Measurements from ENCODE around the gene FGD4.
A peak's percentile ranks its signal among the peaks of the same experiment; 100 is the strongest.

FGD4 gene

GRCh38 chr12:32496946-32497345 lies 97.6 kb downstream of the FGD4 start:
- TF ChIP-seq ARNT (IDR thresholded peaks at IDR 0.05) (no peak), SUZ12 (IDR thresholded peaks at IDR 0.05) (no peak), TARDBP (IDR thresholded peaks at IDR 0.05) (no peak)
- POLR2A ChIA-PET, result no interaction called here
- DNase-seq (ENCODE audit: extremely low spot score), result no peak
- CTCF ChIA-PET, result no interaction called here

DNA sequence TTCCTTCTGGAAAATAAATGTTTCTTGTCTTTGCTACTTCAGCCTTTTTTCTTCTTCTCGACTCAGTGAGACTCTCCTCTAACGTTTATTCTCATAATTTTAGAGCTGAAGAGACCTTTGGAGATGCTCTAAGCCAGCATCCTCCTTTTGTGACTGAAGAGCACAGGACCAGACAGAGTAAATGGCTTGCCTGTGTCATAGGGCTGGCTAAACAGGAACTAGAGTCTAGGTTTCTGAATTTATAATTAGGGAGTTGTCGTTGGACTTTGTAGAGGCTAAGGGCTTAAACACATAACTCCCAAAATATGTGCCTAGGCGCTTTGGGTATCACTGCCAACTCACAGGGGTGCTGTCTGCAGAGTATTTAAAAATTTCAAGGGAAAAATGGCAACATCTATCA lies 98.5 kb downstream of the FGD4 start:
- POLR2A ChIA-PET, result no interaction called here
- CTCF ChIA-PET, result no interaction called here
- DNase-seq (ENCODE audit: extremely low spot score), result no peak
- TF ChIP-seq L3MBTL2 (conservative IDR thresholded peaks at IDR 0.05) (no peak), SUZ12 (IDR thresholded peaks at IDR 0.05) (no peak), HDGF (IDR thresholded peaks at IDR 0.05; ENCODE audit: borderline replicate concordance) (no peak), FOXK2 (IDR thresholded peaks at IDR 0.05) (no peak), LEF1 (IDR thresholded peaks at IDR 0.05; ENCODE audit: borderline replicate concordance) (no peak)

DNA sequence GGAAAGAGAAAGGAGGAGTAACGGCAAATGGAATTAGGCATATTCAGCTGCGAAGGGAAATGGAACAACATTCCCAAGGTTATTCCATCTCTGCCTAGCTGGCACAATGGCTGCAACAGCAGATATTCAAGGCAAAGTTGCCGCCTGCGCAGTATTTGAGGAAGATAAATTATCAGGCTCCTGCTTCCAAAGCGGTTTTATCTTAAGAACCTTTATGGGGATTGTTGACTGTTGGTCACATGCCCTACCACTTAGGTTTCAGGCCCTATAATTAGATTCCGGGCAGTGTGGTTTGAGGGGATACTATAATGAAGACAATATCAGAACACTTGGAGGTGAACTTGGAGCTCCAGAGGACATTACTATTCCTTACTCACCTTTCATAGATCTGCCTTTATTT lies 99.7 kb downstream of the FGD4 start:
- no peak for DNase-seq (ENCODE audit: extremely low spot score)
- ChIA-PET POLR2A (no interaction called here), CTCF (interaction anchor here (0.5 kb wide), 2 partner anchors 42 to 56 kb away, joined by 3 to 5 read pairs; no protein-coding TSS in a partner anchor)
- TF ChIP-seq FOXA1 (IDR thresholded peaks at IDR 0.05), result no peak
- TF ChIP-seq CTBP1 (IDR thresholded peaks at IDR 0.05; ENCODE audit: borderline replicate concordance), result no peak
- no peak for TF ChIP-seq LEF1 (IDR thresholded peaks at IDR 0.05; ENCODE audit: borderline replicate concordance)
- TF ChIP-seq FOXK2 (IDR thresholded peaks at IDR 0.05), result no peak
- TF ChIP-seq, protein P1, sequence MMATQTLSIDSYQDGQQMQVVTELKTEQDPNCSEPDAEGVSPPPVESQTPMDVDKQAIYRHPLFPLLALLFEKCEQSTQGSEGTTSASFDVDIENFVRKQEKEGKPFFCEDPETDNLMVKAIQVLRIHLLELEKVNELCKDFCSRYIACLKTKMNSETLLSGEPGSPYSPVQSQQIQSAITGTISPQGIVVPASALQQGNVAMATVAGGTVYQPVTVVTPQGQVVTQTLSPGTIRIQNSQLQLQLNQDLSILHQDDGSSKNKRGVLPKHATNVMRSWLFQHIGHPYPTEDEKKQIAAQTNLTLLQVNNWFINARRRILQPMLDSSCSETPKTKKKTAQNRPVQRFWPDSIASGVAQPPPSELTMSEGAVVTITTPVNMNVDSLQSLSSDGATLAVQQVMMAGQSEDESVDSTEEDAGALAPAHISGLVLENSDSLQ (IDR thresholded peaks at IDR 0.05), result no peak
- TF ChIP-seq FOXM1 (IDR thresholded peaks at IDR 0.05; ENCODE audit: borderline replicate concordance), result no peak
- TF ChIP-seq ARNT (IDR thresholded peaks at IDR 0.05), result no peak
- TF ChIP-seq SP1 (IDR thresholded peaks at IDR 0.05), result no peak
- no peak for TF ChIP-seq SUZ12 (IDR thresholded peaks at IDR 0.05)
- TF ChIP-seq L3MBTL2 (conservative IDR thresholded peaks at IDR 0.05), result no peak
- no peak for TF ChIP-seq TARDBP (IDR thresholded peaks at IDR 0.05)
- no peak for TF ChIP-seq NFRKB (IDR thresholded peaks at IDR 0.05)
- no peak for TF ChIP-seq ELF4 (IDR thresholded peaks at IDR 0.05)
- no peak for TF ChIP-seq ZNF384 (IDR thresholded peaks at IDR 0.05)
- TF ChIP-seq HDGF (IDR thresholded peaks at IDR 0.05; ENCODE audit: borderline replicate concordance), result no peak
- TF ChIP-seq BHLHE40 (IDR thresholded peaks at IDR 0.05; ENCODE audit: borderline replicate concordance), result no peak

DNA sequence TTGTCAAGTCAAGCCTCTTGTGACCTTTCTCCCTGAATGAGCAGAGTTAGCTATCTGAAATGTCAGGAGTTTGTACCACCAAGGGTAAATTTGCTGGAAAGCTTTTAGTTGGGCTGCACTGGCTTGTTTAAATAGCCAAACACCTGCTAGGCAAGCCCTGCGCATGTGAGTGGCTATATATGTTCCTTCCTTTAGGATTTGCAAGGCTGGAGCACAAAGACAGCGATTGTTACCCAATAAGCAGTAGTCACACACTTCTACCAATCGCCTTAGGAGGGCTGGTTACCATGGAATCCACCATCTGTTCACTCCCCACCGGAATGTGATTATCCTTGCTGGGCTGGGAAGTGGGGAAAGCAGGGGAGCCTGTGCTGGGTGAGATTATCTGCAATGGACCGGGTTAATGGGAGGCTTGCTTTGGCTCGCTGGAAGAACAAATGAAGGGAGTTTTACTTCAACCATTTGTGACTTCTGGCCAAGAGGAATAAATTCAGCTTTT lies 102.5 kb downstream of the FGD4 start:
- CTCF ChIA-PET, result no interaction called here
- DNase-seq (ENCODE audit: extremely low spot score), result peak; percentile 39
- POLR2A ChIA-PET, result interaction anchor here (1.5 kb wide), 1 partner anchor 9 kb away, joined by 3 read pairs; no protein-coding TSS in a partner anchor

GRCh38 chr12:32502693-32503502 lies 103.5 kb downstream of the FGD4 start:
- ChIA-PET CTCF (no interaction called here), POLR2A (interaction anchor here (1.5 kb wide), 1 partner anchor 10 kb away, joined by 3 read pairs; no protein-coding TSS in a partner anchor)
- no peak for DNase-seq (ENCODE audit: extremely low spot score)
- TF ChIP-seq ZNF384 (IDR thresholded peaks at IDR 0.05), result no peak
- no peak for TF ChIP-seq SUZ12 (IDR thresholded peaks at IDR 0.05)

More for the DNA sequence above, 102.5 kb downstream of the FGD4 start:
- TF ChIP-seq FOXK2 (IDR thresholded peaks at IDR 0.05) (no peak), ZNF384 (IDR thresholded peaks at IDR 0.05) (no peak), NFRKB (IDR thresholded peaks at IDR 0.05) (no peak), HDGF (IDR thresholded peaks at IDR 0.05; ENCODE audit: borderline replicate concordance) (no peak), ARNT (IDR thresholded peaks at IDR 0.05) (no peak), CTBP1 (IDR thresholded peaks at IDR 0.05; ENCODE audit: borderline replicate concordance) (no peak), L3MBTL2 (conservative IDR thresholded peaks at IDR 0.05) (no peak), ELF4 (IDR thresholded peaks at IDR 0.05) (no peak), FOXM1 (IDR thresholded peaks at IDR 0.05; ENCODE audit: borderline replicate concordance) (no peak)

GRCh38 chr12:32503730-32504129 lies 104.4 kb downstream of the FGD4 start:
- DNase-seq (ENCODE audit: extremely low spot score), result no peak
- TF ChIP-seq, protein P1 (IDR thresholded peaks at IDR 0.05), result no peak
- TF ChIP-seq ZNF384 (IDR thresholded peaks at IDR 0.05) (no peak), FOXM1 (IDR thresholded peaks at IDR 0.05; ENCODE audit: borderline replicate concordance) (no peak), SP1 (IDR thresholded peaks at IDR 0.05) (no peak), ARNT (IDR thresholded peaks at IDR 0.05) (no peak), FOXA1 (IDR thresholded peaks at IDR 0.05) (no peak), LEF1 (IDR thresholded peaks at IDR 0.05; ENCODE audit: borderline replicate concordance) (no peak), HDGF (IDR thresholded peaks at IDR 0.05; ENCODE audit: borderline replicate concordance) (no peak), NFRKB (IDR thresholded peaks at IDR 0.05) (no peak), CTBP1 (IDR thresholded peaks at IDR 0.05; ENCODE audit: borderline replicate concordance) (no peak), BHLHE40 (IDR thresholded peaks at IDR 0.05; ENCODE audit: borderline replicate concordance) (no peak), FOXK2 (IDR thresholded peaks at IDR 0.05) (no peak)
- ChIA-PET POLR2A (no interaction called here), CTCF (no interaction called here)

GRCh38 chr12:32504591-32504990 lies 105.2 kb downstream of the FGD4 start:
- CTCF ChIA-PET, result interaction anchor here (0.6 kb wide), 1 partner anchor 20 kb away, joined by 6 read pairs; no protein-coding TSS in a partner anchor
- no peak for DNase-seq (ENCODE audit: extremely low spot score)
- no peak for TF ChIP-seq BHLHE40 (IDR thresholded peaks at IDR 0.05; ENCODE audit: borderline replicate concordance)
- TF ChIP-seq SUZ12 (IDR thresholded peaks at IDR 0.05), result no peak
- TF ChIP-seq ZNF384 (IDR thresholded peaks at IDR 0.05), result no peak
- no peak for TF ChIP-seq L3MBTL2 (conservative IDR thresholded peaks at IDR 0.05)
- TF ChIP-seq TARDBP (IDR thresholded peaks at IDR 0.05), result no peak
- TF ChIP-seq ELF4 (IDR thresholded peaks at IDR 0.05), result no peak
- no peak for TF ChIP-seq LEF1 (IDR thresholded peaks at IDR 0.05; ENCODE audit: borderline replicate concordance)
- TF ChIP-seq, protein P1 (IDR thresholded peaks at IDR 0.05), result no peak
- no peak for TF ChIP-seq FOXK2 (IDR thresholded peaks at IDR 0.05)
- no peak for TF ChIP-seq FOXM1 (IDR thresholded peaks at IDR 0.05; ENCODE audit: borderline replicate concordance)
- TF ChIP-seq HDGF (IDR thresholded peaks at IDR 0.05; ENCODE audit: borderline replicate concordance), result no peak
- no peak for TF ChIP-seq CTBP1 (IDR thresholded peaks at IDR 0.05; ENCODE audit: borderline replicate concordance)
- no peak for TF ChIP-seq SP1 (IDR thresholded peaks at IDR 0.05)
- TF ChIP-seq ARNT (IDR thresholded peaks at IDR 0.05), result no peak
- TF ChIP-seq FOXA1 (IDR thresholded peaks at IDR 0.05), result no peak
- no peak for TF ChIP-seq NFRKB (IDR thresholded peaks at IDR 0.05)
- POLR2A ChIA-PET, result no interaction called here

Data from HEK293T (cell line).